H9 (cell line): ENCODE data around the gene DGKH. TPM values are rescaled to one million over a fixed set of nuclear protein-coding genes. Genes with fewer than 3 reads are reported as not detected.

Experiments used
- DNase-seq: peaks from one replicate; pipeline ENCODE4 v3.0.0-alpha.2; 2017
- H2AFZ ChIP-seq: one replicate; pipeline ENCODE4 v1.6.1; 2013; ENCODE audit warnings: mild to moderate bottlenecking, low read length, control low read depth, moderate library complexity
- H2AK5ac ChIP-seq: 2 replicates; pipeline ENCODE4 v1.6.1; 2013; ENCODE audit warnings: low read length, control low read depth, mixed read lengths; ENCODE audit not compliant: insufficient read length
- H2BK120ac ChIP-seq: one replicate; pipeline ENCODE4 v1.6.1; 2013; ENCODE audit warnings: low read depth, mild to moderate bottlenecking, low read length, control low read depth, inconsistent platforms; ENCODE audit not compliant: poor library complexity, severe bottlenecking
- H2BK12ac ChIP-seq: 2 replicates; pipeline ENCODE4 v1.6.1; 2013; ENCODE audit warnings: low read length, control low read depth, mixed read lengths, low read depth; ENCODE audit not compliant: insufficient read length
- H2BK15ac ChIP-seq: 2 replicates; pipeline ENCODE4 v1.6.1; 2013; ENCODE audit warnings: low read depth, low read length, control low read depth
- H2BK20ac ChIP-seq: one replicate; pipeline ENCODE4 v1.6.1; 2013; ENCODE audit warnings: low read depth, mild to moderate bottlenecking, low read length, control low read depth, inconsistent platforms; ENCODE audit not compliant: poor library complexity, severe bottlenecking
- H2BK5ac ChIP-seq: 2 replicates; pipeline ENCODE4 v1.6.1; 2013; ENCODE audit warnings: low read length, control low read depth, mixed read lengths; ENCODE audit not compliant: insufficient read length
- H3K14ac ChIP-seq: 2 replicates; pipeline ENCODE4 v1.6.1; 2013; ENCODE audit warnings: low read length, control low read depth; ENCODE audit not compliant: insufficient read depth
- H3K18ac ChIP-seq: 2 replicates; pipeline ENCODE4 v1.6.1; 2013; ENCODE audit warnings: low read depth, mild to moderate bottlenecking, mixed read lengths, low read length, control low read depth; ENCODE audit not compliant: insufficient read length
- H3K23ac ChIP-seq: 2 replicates; pipeline ENCODE4 v1.6.1; 2013; ENCODE audit warnings: low read length, control low read depth, mixed read lengths, low read depth; ENCODE audit not compliant: insufficient read length
- H3K23me2 ChIP-seq: 2 replicates; pipeline ENCODE4 v1.6.1; 2013; ENCODE audit warnings: low read depth, mild to moderate bottlenecking, mixed read lengths, low read length, control low read depth; ENCODE audit not compliant: insufficient read length, poor library complexity, severe bottlenecking
- H3K27ac ChIP-seq: 2 replicates; pipeline ENCODE4 v1.5.1; 2013; ENCODE audit warnings: low read length, control low read depth, mixed read lengths, low read depth; ENCODE audit not compliant: insufficient read length
- H3K27me3 ChIP-seq: 2 replicates; pipeline ENCODE4 v1.6.1; 2013; ENCODE audit warnings: low read length, control low read depth, inconsistent platforms; ENCODE audit not compliant: insufficient read depth
- H3K4ac ChIP-seq: 2 replicates; pipeline ENCODE4 v1.6.1; 2013; ENCODE audit warnings: low read depth, mild to moderate bottlenecking, control low read depth, inconsistent platforms, low read length, moderate library complexity
- H3K4me1 ChIP-seq: 2 replicates; pipeline ENCODE4 v1.6.1; 2013; ENCODE audit warnings: low read length, control low read depth, inconsistent platforms; ENCODE audit not compliant: insufficient read depth
- H3K4me2 ChIP-seq: 2 replicates; pipeline ENCODE4 v1.6.1; 2013; ENCODE audit warnings: low read length, control low read depth, mixed read lengths; ENCODE audit not compliant: insufficient read length, insufficient read depth
- H3K56ac ChIP-seq: 2 replicates; pipeline ENCODE4 v1.6.1; 2013; ENCODE audit warnings: low read depth, mild to moderate bottlenecking, mixed read lengths, low read length, control low read depth; ENCODE audit not compliant: insufficient read length
- H3K79me1 ChIP-seq: 2 replicates; pipeline ENCODE4 v1.6.1; 2013; ENCODE audit warnings: low read depth, mild to moderate bottlenecking, moderate library complexity, low read length, control low read depth, inconsistent platforms; ENCODE audit not compliant: insufficient read depth, poor library complexity, severe bottlenecking
- H3K79me2 ChIP-seq: 2 replicates; pipeline ENCODE4 v1.6.1; 2013; ENCODE audit warnings: low read length, control low read depth, inconsistent platforms; ENCODE audit not compliant: insufficient read depth
- H3K9ac ChIP-seq: 2 replicates; pipeline ENCODE4 v1.6.1; 2013; ENCODE audit warnings: low read length, control low read depth, mixed read lengths; ENCODE audit not compliant: insufficient read length; ENCODE audit errors: extremely low read depth
- H3K9me3 ChIP-seq: one replicate; pipeline ENCODE4 v1.6.1; 2013; ENCODE audit warnings: low read depth, low read length, inconsistent platforms; ENCODE audit not compliant: control insufficient read depth
- H3T11ph ChIP-seq: one replicate; pipeline ENCODE4 v1.6.1; 2013; ENCODE audit warnings: mild to moderate bottlenecking, low read length, control low read depth, inconsistent platforms
- H4K20me1 ChIP-seq: one replicate; pipeline ENCODE4 v1.6.1; 2013; ENCODE audit not compliant: control insufficient read depth, insufficient read length, insufficient read depth
- H4K5ac ChIP-seq: 2 replicates; pipeline ENCODE4 v1.6.1; 2013; ENCODE audit warnings: low read depth, mild to moderate bottlenecking, mixed read lengths, low read length, control low read depth; ENCODE audit not compliant: insufficient read length
- H4K8ac ChIP-seq: replicated peaks from 2 replicates; pipeline ENCODE4 v1.6.1; 2013; ENCODE audit warnings: low read length, control low read depth, mixed read lengths, low read depth; ENCODE audit not compliant: insufficient read length
- H4K91ac ChIP-seq: 2 replicates; pipeline ENCODE4 v1.6.1; 2013; ENCODE audit warnings: low read depth, mild to moderate bottlenecking, moderate library complexity, mixed read lengths, low read length, control low read depth; ENCODE audit not compliant: insufficient read length
- H3K27ac Mint-ChIP-seq, 3 experiments: 2 replicates in 2 of 3; 3 replicates in 1 of 3; pipeline ENCODE4 v1.8.0; 2020 to 2021; ENCODE audit warnings: mixed read lengths in 3 of 3, mild to moderate bottlenecking in 1 of 3, moderate library complexity in 1 of 3
- H3K27me3 Mint-ChIP-seq: 2 replicates; pipeline ENCODE4 v1.8.0; 2021; ENCODE audit warnings: low read depth, mild to moderate bottlenecking, moderate library complexity, mixed read lengths
- H3K36me3 Mint-ChIP-seq, 3 experiments: 2 replicates in 2 of 3; 3 replicates in 1 of 3; pipeline ENCODE4 v1.8.0; 2020 to 2021; ENCODE audit warnings: low read depth in 3 of 3, mixed read lengths in 3 of 3; ENCODE audit not compliant: insufficient read depth in 1 of 3
- H3K4me1 Mint-ChIP-seq, 2 experiments: 2 replicates each; pipeline ENCODE4 v1.8.0; 2020; ENCODE audit warnings: mixed read lengths in 2 of 2
- H3K4me3 Mint-ChIP-seq, 2 experiments: 2 replicates in 1 of 2; 3 replicates in 1 of 2; pipeline ENCODE4 v1.8.0; 2020 to 2021; ENCODE audit warnings: mild to moderate bottlenecking in 2 of 2, mixed read lengths in 2 of 2, moderate library complexity in 1 of 2
- H3K9me3 Mint-ChIP-seq, 2 experiments: 2 replicates in 1 of 2; 3 replicates in 1 of 2; pipeline ENCODE4 v1.8.0; 2020; ENCODE audit warnings: mild to moderate bottlenecking in 2 of 2, mixed read lengths in 2 of 2, moderate library complexity in 1 of 2
- WGBS: extraction: QIAGEN DNeasy Blood & Tissue Kit; methylation state at CpG from one replicate; pipeline ENCODE4 v1.1.7; 2013; ENCODE audit warnings: missing lambda C conversion rate, low lambda C conversion rate, mixed read lengths; ENCODE audit not compliant: insufficient read length; ENCODE audit errors: extremely low coverage; 5-methylcytosine and 5-hydroxymethylcytosine counted together
- total RNA-seq: library from RNA; stranded (reverse); gene quantifications from 2 replicates; pipeline ENCODE4 v1.2.1, GENCODE V29; 2021
- TF ChIP-seq, protein P1 (sequence below): fragments of 200-600 bp; sonication (generic); conservative IDR thresholded peaks from 3 replicates; pipeline ENCODE4 v1.8.0; 2021; ENCODE audit warnings: antibody characterized with exemption, mild to moderate bottlenecking

DGKH gene
- total RNA-seq, 1 experiment from 2014 or later: 8.6 TPM

DNA sequence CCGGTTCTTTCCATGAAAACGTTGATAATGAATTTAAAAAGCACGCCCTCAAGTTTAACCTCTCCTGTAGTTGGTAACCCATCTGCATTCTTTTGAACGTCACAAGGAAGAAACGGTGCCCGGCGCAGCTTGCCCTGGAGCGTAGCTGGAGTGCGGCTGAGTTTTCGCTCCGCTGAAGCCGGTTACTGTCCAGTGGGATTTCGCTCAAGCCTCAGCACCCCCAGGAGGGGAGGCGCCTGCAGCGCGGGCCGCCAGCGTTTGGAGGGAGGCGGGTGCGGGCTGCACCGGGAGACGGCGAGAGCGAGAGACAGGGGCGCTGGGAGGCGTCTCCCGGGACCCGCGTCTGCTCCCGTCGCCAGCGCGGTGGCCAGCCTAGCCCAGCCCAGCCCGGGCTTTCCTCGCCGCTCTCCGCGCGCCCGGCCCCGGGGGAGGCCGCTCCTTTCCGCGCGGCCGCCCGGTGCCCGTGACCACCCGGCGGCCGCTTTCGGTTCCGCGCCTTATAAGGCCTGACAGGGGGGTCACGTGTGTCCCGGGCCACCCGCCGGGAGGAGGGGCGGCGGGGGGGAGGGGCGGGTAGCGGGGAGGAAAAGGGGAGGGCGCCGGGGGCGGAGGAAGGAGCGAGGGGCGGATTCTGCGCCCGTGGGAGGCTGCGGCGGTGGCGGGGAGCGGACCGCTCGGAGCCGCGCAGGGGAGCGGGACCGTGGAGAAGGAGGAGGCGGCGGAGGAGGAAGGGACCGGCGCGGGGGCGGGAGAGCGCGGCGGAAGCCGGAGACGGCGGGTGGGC, 8.3 kb upstream of the DGKH start:
- H2AK5ac ChIP-seq: no peak overlapping the region
- H3K9ac ChIP-seq: peak overlapping the region; percentile 25
- peak overlapping the region; percentile 85; the same call in 1 of the 2 replicates for H3K14ac ChIP-seq
- H2BK5ac ChIP-seq: no peak overlapping the region
- DNase-seq: peak; percentile 78
- no peak overlapping the region for H3K23ac ChIP-seq
- H3K79me1 ChIP-seq: no peaks in the 10 kb centered on the region
- no CpG with 5 or more reads among the region's 91 CpGs for WGBS
- no peak overlapping the region for H2BK12ac ChIP-seq
- no peak overlapping the region for H3T11ph ChIP-seq
- no peaks in the 10 kb centered on the region for H3K9me3 ChIP-seq
- no peak overlapping the region for H4K5ac ChIP-seq
- peak overlapping the region; percentile 94 for H3K4me2 ChIP-seq
- H4K8ac ChIP-seq: no peak overlapping the region
- H3K23me2 ChIP-seq: peaks cover 14% of the 10 kb centered on the region
- H3K56ac ChIP-seq: no peak overlapping the region
- Mint-ChIP-seq H3K36me3 (peaks cover 0 to 11% (median 7%) of the 10 kb centered on the region in 3 experiments; a peak in 4 of 7 replicates), H3K4me1 (peaks cover 16% of the 10 kb centered on the region in 2 experiments), H3K27me3 (peaks cover 71% of the 10 kb centered on the region), H3K27ac (peak overlapping the region in 1 of 3 experiments; percentile 37; a peak in 2 of 7 replicates), H3K4me3 (peak overlapping the region; percentile 74 to 87), H3K9me3 (peaks cover 10 to 13% of the 10 kb centered on the region in 2 experiments)
- H3K79me2 ChIP-seq: no peaks in the 10 kb centered on the region
- H3K4ac ChIP-seq: no peak overlapping the region
- H3K4me1 ChIP-seq: no peaks in the 10 kb centered on the region
- H4K20me1 ChIP-seq: no peaks in the 10 kb centered on the region
- H2AFZ ChIP-seq: peak overlapping the region; percentile 92
- H3K18ac ChIP-seq: peak overlapping the region; percentile 71
- no peak overlapping the region for H2BK20ac ChIP-seq
- H4K91ac ChIP-seq: no peak overlapping the region
- peaks cover 15% of the 10 kb centered on the region; the same call in 1 of the 2 replicates for H3K27me3 ChIP-seq
- no peak overlapping the region for H2BK15ac ChIP-seq
- TF ChIP-seq, protein P1, sequence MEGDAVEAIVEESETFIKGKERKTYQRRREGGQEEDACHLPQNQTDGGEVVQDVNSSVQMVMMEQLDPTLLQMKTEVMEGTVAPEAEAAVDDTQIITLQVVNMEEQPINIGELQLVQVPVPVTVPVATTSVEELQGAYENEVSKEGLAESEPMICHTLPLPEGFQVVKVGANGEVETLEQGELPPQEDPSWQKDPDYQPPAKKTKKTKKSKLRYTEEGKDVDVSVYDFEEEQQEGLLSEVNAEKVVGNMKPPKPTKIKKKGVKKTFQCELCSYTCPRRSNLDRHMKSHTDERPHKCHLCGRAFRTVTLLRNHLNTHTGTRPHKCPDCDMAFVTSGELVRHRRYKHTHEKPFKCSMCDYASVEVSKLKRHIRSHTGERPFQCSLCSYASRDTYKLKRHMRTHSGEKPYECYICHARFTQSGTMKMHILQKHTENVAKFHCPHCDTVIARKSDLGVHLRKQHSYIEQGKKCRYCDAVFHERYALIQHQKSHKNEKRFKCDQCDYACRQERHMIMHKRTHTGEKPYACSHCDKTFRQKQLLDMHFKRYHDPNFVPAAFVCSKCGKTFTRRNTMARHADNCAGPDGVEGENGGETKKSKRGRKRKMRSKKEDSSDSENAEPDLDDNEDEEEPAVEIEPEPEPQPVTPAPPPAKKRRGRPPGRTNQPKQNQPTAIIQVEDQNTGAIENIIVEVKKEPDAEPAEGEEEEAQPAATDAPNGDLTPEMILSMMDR: no peak
- H3K27ac ChIP-seq: no peak overlapping the region
- no peak overlapping the region for H2BK120ac ChIP-seq
